C4-2B (cell line): Measurements from ENCODE around the gene TMEM14B.
A peak's percentile ranks its signal among the peaks of the same experiment; 100 is the strongest.
"Not testable (repeated sequence)": the region's sequence is repeated elsewhere in the genome, so short reads cannot be mapped to it uniquely, and the experiment has no call there.

Experiments used
- H3K27ac ChIP-seq: fragments of 450-650 bp; 2 replicates; pipeline ENCODE4 v1.5.1; 2017
- ZFX ChIP-seq: fragments of 450-650 bp; IDR thresholded peaks from 2 replicates; pipeline ENCODE4 v1.6.1; 2017
- TF ChIP-seq, protein P1 (sequence below): fragments of 450-650 bp; conservative IDR thresholded peaks from 2 replicates; pipeline ENCODE4 v1.5.1; 2017; ENCODE audit warnings: mild to moderate bottlenecking

The TMEM14B gene

DNA sequence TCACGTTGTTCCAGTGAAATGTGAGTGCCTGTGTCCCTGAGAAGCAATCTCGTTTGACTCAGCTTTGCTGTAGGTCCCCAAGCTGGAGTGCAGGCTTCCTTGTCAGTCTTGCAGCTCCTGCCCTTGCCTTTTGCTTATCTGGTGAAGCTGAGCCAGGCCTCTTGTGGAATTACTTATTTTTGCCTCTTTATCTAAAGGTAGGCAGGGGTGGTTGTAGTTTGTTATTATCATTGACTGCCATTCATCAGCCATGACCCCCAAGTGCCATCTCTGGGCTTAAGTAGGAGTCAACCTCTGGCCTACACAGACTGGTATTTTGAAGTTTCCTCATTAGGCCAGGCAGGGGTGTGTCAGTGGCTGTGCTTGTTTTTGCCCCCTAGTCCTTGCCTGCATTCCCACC lies 2.1 kb downstream of the TMEM14B start:
- no peak overlapping the region for H3K27ac ChIP-seq
- TF ChIP-seq ZFX = no peak
- TF ChIP-seq, protein P1, sequence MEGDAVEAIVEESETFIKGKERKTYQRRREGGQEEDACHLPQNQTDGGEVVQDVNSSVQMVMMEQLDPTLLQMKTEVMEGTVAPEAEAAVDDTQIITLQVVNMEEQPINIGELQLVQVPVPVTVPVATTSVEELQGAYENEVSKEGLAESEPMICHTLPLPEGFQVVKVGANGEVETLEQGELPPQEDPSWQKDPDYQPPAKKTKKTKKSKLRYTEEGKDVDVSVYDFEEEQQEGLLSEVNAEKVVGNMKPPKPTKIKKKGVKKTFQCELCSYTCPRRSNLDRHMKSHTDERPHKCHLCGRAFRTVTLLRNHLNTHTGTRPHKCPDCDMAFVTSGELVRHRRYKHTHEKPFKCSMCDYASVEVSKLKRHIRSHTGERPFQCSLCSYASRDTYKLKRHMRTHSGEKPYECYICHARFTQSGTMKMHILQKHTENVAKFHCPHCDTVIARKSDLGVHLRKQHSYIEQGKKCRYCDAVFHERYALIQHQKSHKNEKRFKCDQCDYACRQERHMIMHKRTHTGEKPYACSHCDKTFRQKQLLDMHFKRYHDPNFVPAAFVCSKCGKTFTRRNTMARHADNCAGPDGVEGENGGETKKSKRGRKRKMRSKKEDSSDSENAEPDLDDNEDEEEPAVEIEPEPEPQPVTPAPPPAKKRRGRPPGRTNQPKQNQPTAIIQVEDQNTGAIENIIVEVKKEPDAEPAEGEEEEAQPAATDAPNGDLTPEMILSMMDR = no peak

DNA sequence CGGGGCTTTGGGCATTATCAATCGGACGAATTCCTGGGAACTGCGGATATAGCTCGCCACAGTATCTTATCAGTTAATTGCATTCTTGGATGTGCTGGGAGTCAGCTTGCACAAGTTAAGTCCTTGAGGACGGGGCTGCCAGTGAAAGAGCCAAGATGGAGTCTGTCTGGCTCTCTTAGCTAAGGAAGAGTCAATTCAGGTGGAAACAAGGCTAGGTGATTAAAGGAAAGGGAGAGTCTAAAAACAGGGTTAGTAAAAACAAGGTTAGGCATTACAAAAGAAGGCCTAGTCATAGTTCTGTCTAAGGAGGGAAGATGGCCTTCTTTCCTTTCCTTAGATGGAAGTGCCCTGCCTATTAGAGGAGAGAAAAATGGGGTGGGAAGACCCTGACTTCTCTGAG lies 3.0 kb downstream of the TMEM14B start:
- H3K27ac ChIP-seq = not testable (repeated sequence)

DNA sequence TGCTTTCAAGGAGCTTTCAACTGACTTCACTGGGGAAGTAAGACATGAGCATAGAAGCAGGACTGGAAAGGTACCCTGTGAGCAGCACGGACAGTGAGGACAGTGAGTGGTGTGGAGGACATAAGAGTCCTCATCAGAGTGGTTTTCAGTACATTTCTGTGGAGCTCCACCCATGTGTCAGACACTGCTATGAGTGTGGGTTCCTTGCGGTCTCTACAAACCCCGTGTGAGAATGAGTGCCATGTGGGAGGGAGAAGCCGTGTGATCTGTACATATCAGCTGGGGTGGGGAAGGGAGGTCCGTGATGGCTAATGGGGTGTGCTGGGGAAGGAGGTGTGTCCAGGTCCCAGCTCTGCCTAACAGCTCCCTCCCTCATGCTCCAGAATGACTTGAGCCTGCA lies 4.2 kb downstream of the TMEM14B start:
- not testable (repeated sequence) for H3K27ac ChIP-seq

DNA sequence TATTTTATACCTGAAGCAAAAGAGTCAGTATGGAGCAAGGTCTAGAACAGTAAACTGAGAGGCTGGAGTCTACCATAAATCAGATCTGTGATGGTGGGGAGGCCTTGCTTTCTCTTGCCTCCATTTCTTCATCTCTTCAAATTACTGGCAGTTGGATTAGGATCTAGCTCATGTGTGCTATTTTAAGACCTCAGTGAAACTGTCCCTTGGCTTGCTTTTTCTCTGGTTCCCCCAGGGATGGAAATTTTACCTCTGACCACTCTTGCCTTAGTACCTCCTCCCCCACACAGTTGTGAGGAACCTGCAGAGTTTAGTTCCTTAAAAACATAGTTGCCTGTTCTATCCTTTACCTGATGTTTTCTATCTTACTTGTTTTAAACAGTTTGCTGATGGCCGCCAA lies 8.5 kb downstream of the TMEM14B start:
- no peak overlapping the region for H3K27ac ChIP-seq
- TF ChIP-seq, protein P1 = no peak
- no peak for TF ChIP-seq ZFX

DNA sequence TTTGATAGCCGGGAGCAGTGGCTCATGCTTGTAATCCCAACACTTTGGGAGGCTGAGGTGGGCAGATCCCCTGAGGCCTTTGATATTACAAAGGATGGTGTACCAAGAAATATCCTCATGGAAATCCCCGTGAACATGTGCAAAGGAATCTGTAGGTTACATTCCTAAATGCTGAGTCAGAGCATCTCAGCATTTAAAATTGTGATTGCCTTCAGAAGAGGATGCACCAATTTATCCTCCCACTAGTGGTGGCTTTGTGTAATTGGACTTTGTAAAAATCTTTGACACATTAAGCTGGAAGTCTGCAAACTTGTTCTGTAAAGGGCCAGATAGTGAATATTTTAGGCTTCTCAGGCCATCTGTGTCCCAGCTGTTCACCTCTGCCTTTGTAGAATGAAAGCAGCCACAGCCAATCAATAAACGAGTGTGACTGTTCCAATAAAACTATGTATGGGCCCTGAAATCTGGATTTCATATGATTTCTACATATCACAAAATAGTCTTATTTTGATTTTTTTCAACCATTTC lies 11.8 kb downstream of the TMEM14B start:
- no peak for TF ChIP-seq ZFX
- TF ChIP-seq, protein P1 = peak; percentile 74
- peak overlapping the region; percentile 22; the same call in 1 of the 2 replicates for H3K27ac ChIP-seq

DNA sequence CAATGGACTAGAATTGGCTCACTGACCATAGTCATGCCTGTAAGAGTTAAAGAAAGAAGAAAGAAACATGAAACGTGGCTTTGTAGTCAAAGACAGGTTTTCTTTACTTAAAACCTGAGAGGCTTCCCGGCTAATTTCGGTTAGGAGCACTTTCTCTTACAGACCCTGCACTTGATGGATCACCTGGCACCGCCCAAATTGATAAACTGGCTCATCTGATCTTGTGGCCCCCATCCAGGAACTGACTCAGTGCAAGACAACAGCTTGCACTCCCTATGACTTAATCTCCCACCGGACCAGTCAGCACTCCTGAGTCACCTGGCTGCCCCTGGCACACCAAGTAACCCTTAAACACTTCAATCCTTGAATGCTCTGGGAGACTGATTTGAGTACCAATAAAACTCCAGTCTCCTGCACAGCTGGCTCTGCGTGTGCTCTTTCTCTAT lies 12.3 kb downstream of the TMEM14B start:
- H3K27ac ChIP-seq = no peak overlapping the region
- no peak for TF ChIP-seq ZFX
- TF ChIP-seq, protein P1 = no peak

DNA sequence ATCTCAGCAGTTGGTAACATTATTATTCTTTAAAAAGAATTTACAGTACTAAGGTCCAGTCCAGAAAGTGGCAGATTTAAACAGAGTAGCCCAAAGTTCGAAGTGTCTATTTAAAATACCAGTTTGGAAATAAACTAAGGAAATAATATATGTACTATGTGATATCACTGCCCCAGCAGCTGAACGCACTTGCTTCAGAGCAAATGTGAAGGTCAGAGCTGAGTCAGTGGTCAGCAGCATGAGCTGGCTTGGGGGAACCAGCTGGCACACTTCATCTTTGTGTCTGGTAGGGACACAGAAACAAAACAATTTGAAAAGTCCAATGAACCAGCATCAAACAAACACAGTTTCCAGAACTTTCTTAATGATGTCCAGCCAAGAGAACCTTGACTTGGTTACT lies 15.4 kb downstream of the TMEM14B start:
- TF ChIP-seq, protein P1 = no peak
- no peak for TF ChIP-seq ZFX
- H3K27ac ChIP-seq = no peak overlapping the region

DNA sequence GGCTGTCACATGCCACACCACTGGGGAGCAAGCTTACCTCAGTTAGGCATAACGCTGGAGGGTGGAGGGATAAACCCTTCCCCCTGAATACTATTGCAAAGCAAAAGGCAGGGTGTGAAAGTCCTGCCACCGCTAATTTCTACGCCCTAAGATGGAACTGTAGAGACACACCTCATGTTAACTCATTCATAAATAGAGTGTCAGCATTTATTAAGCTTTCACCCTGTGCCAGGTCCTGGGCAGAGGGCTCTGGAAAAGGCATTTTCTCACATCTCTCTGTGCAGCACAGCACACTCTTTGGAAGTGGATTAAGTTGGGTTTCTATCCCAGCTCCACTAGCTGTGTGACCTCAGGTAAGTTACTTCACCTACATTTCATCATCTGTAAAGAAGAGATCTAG lies 21.8 kb downstream of the TMEM14B start:
- TF ChIP-seq, protein P1 = no peak
- no peak for TF ChIP-seq ZFX
- H3K27ac ChIP-seq = no peak overlapping the region
